Fibroblast of skin of left biceps (primary cell): ENCODE results near the gene TBX4.

Experiments used
- DNase-seq, 2 experiments: peaks; one replicate each; pipeline ENCODE4 v3.0.0-alpha.2; 2013; ENCODE audit warnings: low read depth in 2 of 2

The TBX4 gene

GRCh38 chr17:61452301-61453290, at the start of gene TBX4:
Gene TBX4, plus strand, starts transcription at chr17:61452422. Its CDS starts 4,069 bp downstream, at chr17:61456491.
- DNase-seq: no peak

GRCh38 chr17:61402978-61403800, 49.0 kb upstream of the TBX4 start:
- no peak for DNase-seq

- no peak for DNase-seq
Observed at GRCh38 chr17:61403801-61404662, 48.2 kb upstream of the TBX4 start.

DNA sequence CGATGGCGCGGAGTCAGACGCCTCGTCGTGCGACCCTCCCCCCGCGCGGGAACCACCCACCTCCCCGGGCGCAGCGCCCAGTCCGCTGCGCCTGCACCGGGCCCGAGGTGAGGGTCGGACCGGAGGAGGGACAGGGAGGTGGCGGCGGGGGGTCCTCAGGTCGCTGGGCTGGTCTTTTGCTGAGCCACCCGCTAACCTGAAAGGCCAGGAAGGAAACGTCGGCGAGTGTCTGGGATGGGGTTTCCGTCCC, 47.6 kb upstream of the TBX4 start:
- no peak for DNase-seq

- no peak for DNase-seq
Observed at GRCh38 chr17:61404913-61405685, 47.1 kb upstream of the TBX4 start.

- DNase-seq: no peak
Observed at GRCh38 chr17:61405686-61406536, 46.3 kb upstream of the TBX4 start.

GRCh38 chr17:61406537-61406845, 45.7 kb upstream of the TBX4 start:
- DNase-seq: no peak

- DNase-seq: no peak
Observed at GRCh38 chr17:61406971-61407911, 45.0 kb upstream of the TBX4 start.

DNA sequence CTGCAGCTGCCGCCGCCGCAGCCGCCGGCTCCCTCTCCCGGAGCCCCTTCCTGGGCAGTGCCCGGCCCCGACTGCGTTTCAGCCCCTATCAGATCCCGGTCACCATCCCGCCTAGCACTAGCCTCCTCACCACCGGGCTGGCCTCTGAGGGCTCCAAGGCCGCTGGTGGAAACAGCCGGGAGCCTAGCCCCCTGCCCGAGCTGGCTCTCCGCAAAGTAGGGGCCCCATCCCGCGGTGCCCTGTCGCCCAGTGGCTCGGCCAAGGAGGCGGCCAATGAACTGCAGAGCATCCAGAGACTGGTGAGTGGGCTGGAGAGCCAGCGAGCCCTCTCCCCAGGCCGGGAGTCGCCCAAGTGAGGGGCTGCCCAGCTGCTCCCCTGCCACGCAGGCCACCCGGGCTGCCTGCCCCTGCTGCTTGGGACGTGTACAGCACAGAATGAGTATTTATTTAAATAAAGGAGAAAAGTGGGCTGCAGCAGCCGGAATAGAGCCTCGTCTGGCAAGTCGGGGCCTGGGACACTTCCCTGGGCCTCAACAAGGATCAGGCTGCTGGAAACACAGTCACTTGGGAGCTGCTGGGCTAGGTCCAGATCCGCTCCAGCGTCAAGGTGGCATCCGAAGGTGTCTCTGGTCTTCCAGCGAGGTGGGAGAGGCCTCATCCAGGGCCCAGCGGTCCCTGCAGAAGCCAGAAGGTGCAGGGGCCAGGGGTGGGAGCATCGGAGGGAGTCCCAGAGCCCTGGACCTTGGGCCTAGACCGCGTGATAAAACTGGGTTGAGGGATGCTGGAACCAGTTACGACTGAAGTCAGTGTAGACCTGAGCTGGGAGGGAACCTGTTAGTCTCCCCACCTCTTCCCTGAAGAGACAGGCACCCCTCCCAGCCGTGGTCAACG, 43.8 kb upstream of the TBX4 start:
- no peak for DNase-seq

DNA sequence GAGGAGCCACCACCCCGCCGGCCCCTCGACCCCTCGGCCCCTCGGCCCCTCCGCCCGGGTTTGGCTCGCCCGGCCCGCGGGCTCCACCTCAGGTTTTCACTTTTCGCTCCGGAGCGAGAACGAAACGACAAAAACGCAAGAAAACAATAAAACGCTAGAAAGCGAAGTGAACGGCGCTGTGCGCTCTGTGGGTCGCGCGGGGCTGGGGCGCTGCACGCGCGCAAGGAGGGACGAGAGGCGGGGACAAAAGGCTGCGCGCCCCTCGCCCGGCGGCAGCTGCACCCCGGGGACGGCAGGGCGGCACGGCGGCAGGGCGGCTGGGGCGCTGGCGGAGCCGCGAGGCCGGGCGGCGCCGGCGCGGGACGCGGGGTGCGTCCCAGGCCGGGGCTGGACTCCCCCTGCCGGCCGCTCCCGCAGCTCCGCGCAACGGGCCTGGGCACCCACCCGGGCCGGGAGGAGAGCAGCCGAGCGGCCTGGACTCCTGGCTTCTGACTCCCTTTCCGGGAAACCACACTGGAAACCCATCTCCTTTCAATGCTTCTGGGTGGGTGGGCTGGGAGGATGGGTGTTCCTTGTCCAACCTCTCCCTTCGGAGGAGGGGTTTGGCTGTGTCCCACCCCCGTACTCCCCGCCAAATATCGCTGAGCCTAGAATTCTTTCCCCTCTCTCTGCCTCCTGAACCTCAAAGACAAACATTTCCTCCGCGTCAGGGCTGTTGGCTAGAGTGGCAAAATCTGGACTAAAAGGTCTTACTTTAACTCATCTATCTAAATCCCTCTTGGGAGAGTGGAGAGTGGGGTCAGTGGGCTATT, 42.7 kb upstream of the TBX4 start:
- no peak for DNase-seq

DNA sequence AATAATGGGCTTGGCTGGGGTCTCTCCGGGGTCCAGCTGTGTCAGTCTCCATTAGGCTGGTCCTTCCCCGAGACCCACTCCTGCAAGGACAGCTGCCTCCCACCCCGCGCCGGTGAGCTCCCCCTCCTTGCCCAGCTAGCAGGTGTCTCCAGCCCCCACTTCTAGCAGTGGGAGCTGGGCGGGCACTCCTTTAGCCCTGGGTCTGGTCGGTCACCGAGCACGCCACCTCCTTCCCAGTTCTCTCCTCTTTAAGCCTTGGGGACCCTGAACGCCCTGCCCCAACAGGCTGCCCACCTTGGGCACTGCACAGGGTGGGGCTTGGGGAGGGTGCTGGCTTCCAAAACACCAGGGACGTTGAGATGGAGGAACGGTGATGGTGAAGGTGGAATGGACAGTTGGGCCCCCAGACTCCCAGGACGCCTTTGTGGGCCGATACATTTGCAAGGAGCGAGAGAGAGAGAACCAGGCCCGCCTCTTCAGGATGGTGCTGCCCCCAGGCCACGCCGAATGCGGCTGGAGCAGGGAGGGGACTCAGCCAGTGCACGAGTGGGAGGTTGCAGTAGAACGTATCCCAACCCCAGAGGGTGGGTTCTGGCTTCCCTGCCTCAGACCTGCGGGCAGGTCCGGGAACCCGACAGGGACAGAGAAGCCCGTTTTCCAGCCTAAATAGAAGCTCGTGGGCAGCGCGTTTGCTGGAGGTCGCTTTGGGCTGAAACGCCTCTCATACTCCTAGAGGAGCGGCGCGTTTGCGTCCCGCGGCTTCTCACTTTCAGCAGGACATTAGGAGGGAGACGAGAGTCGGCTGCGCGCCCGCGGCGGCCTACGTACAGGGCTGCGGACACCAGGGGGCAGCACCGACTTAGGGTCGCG, 41.8 kb upstream of the TBX4 start:
- DNase-seq: no peak

DNA sequence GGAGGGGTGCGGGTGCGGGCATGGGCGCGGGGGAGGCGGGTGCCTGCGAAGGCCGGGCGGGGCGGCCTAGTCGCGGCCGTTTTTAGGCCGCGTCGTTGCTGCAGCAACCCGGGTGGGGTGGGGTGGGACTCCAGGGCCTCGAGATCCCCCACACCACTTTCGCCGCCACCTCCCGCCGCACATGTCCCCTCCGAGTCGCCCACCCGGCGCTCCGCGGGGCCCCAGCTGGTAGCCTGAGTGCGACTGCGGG, 41.3 kb upstream of the TBX4 start:
- DNase-seq: no peak

- no peak for DNase-seq
Observed at GRCh38 chr17:61411261-61412142, 40.7 kb upstream of the TBX4 start.

DNA sequence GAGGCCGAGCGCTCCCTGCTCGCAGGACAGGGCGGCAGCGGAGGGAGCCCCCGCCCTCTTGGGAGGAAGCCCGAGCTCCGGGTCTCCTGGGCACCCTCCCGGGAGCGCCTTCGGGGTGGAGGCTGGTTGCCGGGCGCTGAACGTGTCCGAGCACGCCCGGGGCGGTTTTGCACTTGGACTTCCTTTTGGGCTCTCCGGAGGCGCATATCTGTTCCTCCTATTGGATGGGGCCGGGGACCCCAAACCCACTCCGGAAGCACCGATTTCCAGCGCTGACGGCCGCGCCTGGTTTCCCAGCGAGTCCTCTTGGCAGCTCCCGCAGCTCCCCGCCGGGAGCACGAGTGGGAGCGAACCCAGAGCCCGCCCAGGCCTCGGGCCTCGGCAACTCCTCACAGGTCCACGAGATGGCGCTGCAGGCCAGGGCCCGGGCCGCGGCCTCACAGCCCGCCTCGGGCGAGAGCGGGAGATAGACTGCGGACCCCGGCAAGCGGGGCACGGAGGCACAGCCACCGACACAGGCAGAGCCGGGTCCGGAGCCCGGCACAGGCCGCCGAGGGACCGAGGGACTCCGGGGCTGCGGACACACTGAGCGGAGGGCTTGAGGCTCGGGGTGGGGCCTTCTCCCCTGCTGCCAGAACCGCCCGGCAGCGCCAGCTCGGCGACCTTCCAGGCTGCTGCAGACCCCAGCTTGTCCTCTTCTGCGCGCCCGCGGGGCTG, 39.9 kb upstream of the TBX4 start:
- DNase-seq: peak in 1 of 2 experiments; percentile 44
